Endothelial cell of umbilical vein (primary cell): ENCODE data around the gene PCNT. TPM values are rescaled to one million over a fixed set of nuclear protein-coding genes. Genes with fewer than 3 reads are reported as not detected.

Experiments
- BruUV-seq: library from RNA; stranded (reverse); fragments of 400-500 nt; replicated peaks from 2 replicates; lab custom pipeline; 2021; lab: Mats Ljungman, UMichigan
- CTCF ChIA-PET: fragments of 300-600, 350-600 bp; sonication (Branson Sonifier 250); formaldehyde crosslinking; loops from one replicate; lab custom pipeline; 2021; ENCODE audit warnings: antibody characterized with exemption, inconsistent platforms; lab: Charles Lee
- POLR2A ChIA-PET: fragments of 300-600, 350-600 bp; sonication (Branson Sonifier 250); formaldehyde crosslinking; loops from one replicate; lab custom pipeline; 2021; ENCODE audit warnings: antibody characterized with exemption, inconsistent platforms; lab: Charles Lee
- DNase-seq: peaks from one replicate; pipeline ENCODE4 v3.0.0-alpha.2; 2011; ENCODE audit warnings: low read depth, low spot score
- FAIRE-seq: peaks from 2 replicates; lab custom pipeline; 2011; peaks lifted over from hg19 to GRCh38; lab: Jason Lieb, UNC
- H2AFZ ChIP-seq: 2 replicates; pipeline ENCODE4 v1.6.0; 2012; ENCODE audit warnings: low read depth, low read length, control low read depth, inconsistent platforms
- H3K27ac ChIP-seq: 2 replicates; pipeline ENCODE4 v1.5.1; 2011; ENCODE audit warnings: low read depth, mild to moderate bottlenecking, control low read depth, low read length, moderate library complexity; ENCODE audit not compliant: insufficient read depth
- H3K27me3 ChIP-seq, 2 experiments: 2 replicates each; pipeline versions ENCODE4 v1.6.0 to v1.6.1; 2011; ENCODE audit warnings: low read length in 2 of 2, mixed read lengths in 1 of 2; ENCODE audit not compliant: control insufficient read depth in 2 of 2, insufficient read depth in 2 of 2
- H3K36me3 ChIP-seq, 2 experiments: 2 replicates in 1 of 2; 3 replicates in 1 of 2; pipeline ENCODE4 v1.5.1; 2011; ENCODE audit warnings: low read length in 2 of 2, mild to moderate bottlenecking in 1 of 2, moderate library complexity in 1 of 2; ENCODE audit not compliant: control insufficient read depth in 2 of 2, insufficient read depth in 2 of 2; ENCODE audit errors: extremely low read depth in 1 of 2
- H3K4me1 ChIP-seq: 3 replicates; pipeline ENCODE4 v1.5.1; 2011; ENCODE audit warnings: mild to moderate bottlenecking, low read length; ENCODE audit not compliant: control insufficient read depth, insufficient read depth; ENCODE audit errors: extremely low read depth
- H3K4me2 ChIP-seq: 2 replicates; pipeline ENCODE4 v1.6.1; 2011; ENCODE audit warnings: low read length, control low read depth, mixed read lengths; ENCODE audit not compliant: insufficient read depth
- H3K4me3 ChIP-seq, 3 experiments: fragments of 200-600 bp in 1 of 3; sonication (generic), shearing (Covaris generic) in 1 of 3; replicated peaks in 1 of 3; 2 replicates each; pipeline ENCODE4 v1.5.1; 2011 to 2016; ENCODE audit warnings: control low read depth in 3 of 3, low read length in 3 of 3, mild to moderate bottlenecking in 2 of 3, inconsistent platforms in 1 of 3, low read depth in 1 of 3, moderate library complexity in 1 of 3; ENCODE audit not compliant: insufficient read depth in 1 of 3
- H3K79me2 ChIP-seq: 2 replicates; pipeline ENCODE4 v1.6.0; 2012; ENCODE audit warnings: low read length, inconsistent platforms; ENCODE audit not compliant: control insufficient read depth, insufficient read depth
- H3K9ac ChIP-seq: replicated peaks from 2 replicates; pipeline ENCODE3; 2011; ENCODE audit warnings: low read length, control low read depth; ENCODE audit not compliant: insufficient read depth; ENCODE audit errors: extremely low read depth
- H3K9me1 ChIP-seq: replicated peaks from 3 replicates; pipeline ENCODE4 v1.6.0; 2011; ENCODE audit warnings: mild to moderate bottlenecking, low read length; ENCODE audit not compliant: control insufficient read depth, insufficient read depth; ENCODE audit errors: extremely low read depth
- H3K9me3 ChIP-seq: replicated peaks from 2 replicates; pipeline ENCODE4 v1.5.1; 2012; ENCODE audit warnings: low read length, inconsistent platforms; ENCODE audit not compliant: control insufficient read depth, insufficient read depth
- H4K20me1 ChIP-seq: replicated peaks from 2 replicates; pipeline ENCODE3; 2011; ENCODE audit warnings: mild to moderate bottlenecking, low read length; ENCODE audit not compliant: control insufficient read depth, insufficient read depth; ENCODE audit errors: extremely low read depth
- CTCF ChIP-seq, 2 donors: IDR thresholded peaks; 1 replicate in 1 of 2; 2 replicates in 1 of 2; pipeline ENCODE4 v1.5.1; 2011; ENCODE audit warnings: low read length in 2 of 2, mild to moderate bottlenecking in 2 of 2, moderate library complexity in 2 of 2, control low read depth in 1 of 2, inconsistent platforms in 1 of 2, low read depth in 1 of 2; ENCODE audit not compliant: insufficient read depth in 1 of 2; ENCODE audit errors: extremely low read depth in 1 of 2
- EZH2 ChIP-seq: IDR thresholded peaks from 2 replicates; pipeline ENCODE4 v1.6.1; 2012; ENCODE audit warnings: borderline replicate concordance, low read depth, mild to moderate bottlenecking, moderate library complexity, low read length, inconsistent platforms; ENCODE audit not compliant: severe bottlenecking
- FOS ChIP-seq: IDR thresholded peaks from 2 replicates; pipeline ENCODE4 v1.6.1; 2011; ENCODE audit warnings: mild to moderate bottlenecking, low read length, moderate library complexity, borderline replicate concordance; ENCODE audit not compliant: insufficient read depth
- GATA2 ChIP-seq: IDR thresholded peaks from 2 replicates; pipeline ENCODE4 v1.7.0; 2011; ENCODE audit warnings: low read depth, mild to moderate bottlenecking, moderate library complexity, mixed read lengths, low read length; ENCODE audit not compliant: insufficient read length, insufficient read depth
- JUN ChIP-seq: IDR thresholded peaks from 2 replicates; pipeline ENCODE4 v1.6.1; 2011; ENCODE audit warnings: borderline replicate concordance, low read depth; ENCODE audit not compliant: insufficient read length, insufficient read depth
- MAX ChIP-seq: IDR thresholded peaks from 2 replicates; pipeline ENCODE4 v1.6.1; 2011; ENCODE audit not compliant: insufficient read depth, insufficient read length
- MYC ChIP-seq: IDR thresholded peaks from one replicate; pipeline ENCODE4 v1.6.1; 2011; ENCODE audit warnings: mild to moderate bottlenecking, low read depth, low read length
- POLR2A ChIP-seq: IDR thresholded peaks from 2 replicates; pipeline ENCODE4 v1.6.1; 2012; ENCODE audit warnings: low read depth, mild to moderate bottlenecking, control low read depth, low read length
- POLR2AphosphoS5 ChIP-seq: IDR thresholded peaks from 2 replicates; pipeline ENCODE4 v1.6.1; 2012; ENCODE audit warnings: low read depth, mild to moderate bottlenecking, control low read depth, low read length, moderate library complexity; ENCODE audit not compliant: insufficient read depth
- dilution Hi-C: fragments of 300-500 bp; cut with MboI; formaldehyde crosslinking; loops from one replicate; pipeline ENCODE4 v1.15.0; 2019; ENCODE audit warnings: low sequenced_read_pairs; ENCODE audit not compliant: extremely low pct_ligation_motif_present
- intact Hi-C: fragments of 100-400 bp; cut with micrococcal nuclease; formaldehyde crosslinking; loops from one replicate; pipeline ENCODE4 v1.10.0; 2022
- polyA plus RNA-seq, 4 experiments: library from polyadenylated mRNA; depleted of rRNA in 3 of 4; stranded (reverse) in 3 of 4; unstranded in 1 of 4; fragments of >200 nt; gene quantifications; 2 replicates each; pipeline versions ENCODE4 v1.2.1 to v1.2.3, GENCODE V29; 2011 to 2012; ENCODE audit warnings: missing spikeins in 1 of 4
- total RNA-seq: library from RNA; stranded (reverse); gene quantifications from 2 replicates; pipeline ENCODE4 v1.2.3, GENCODE V29; 2021

Gene PCNT
- total and polyA plus RNA-seq, 2 donors (not counting 3 experiments of a cell fraction or from before 2014, with no cell fraction given), result 9.6 to 49.5 TPM

- no peaks in the 10 kb centered on the region for H3K9me3 ChIP-seq
- peak; percentile 98 for DNase-seq
- TSS peak; percentile 57 for BruUV-seq
- H3K9ac ChIP-seq, result peak within 1 kb of the TSS; percentile 79
- no peaks in the 10 kb centered on the region for H3K9me1 ChIP-seq
- peaks cover 35% of the 10 kb centered on the region for H3K4me1 ChIP-seq
- dilution Hi-C loops, result no loop called here
- peak within 1 kb of the TSS; percentile 58 to 85 (median 74) for H3K4me3 ChIP-seq
- TF ChIP-seq CTCF (IDR thresholded peaks at IDR 0.05; ENCODE audit: extremely low read depth in 1 of 2, insufficient read depth in 1 of 2, low read depth in 1 of 2, low read length in 2 of 2) (no peak), POLR2A (peak; percentile 82), POLR2AphosphoS5 (peak; percentile 68), MAX (no peak), GATA2 (no peak), MYC (no peak), EZH2 (no peak), JUN (no peak), FOS (no peak)
- H3K27ac ChIP-seq, result peak within 1 kb of the TSS; percentile 45
- peak; percentile 81 for FAIRE-seq
- H2AFZ ChIP-seq, result peak within 1 kb of the TSS; percentile 87
- no peaks in the 10 kb centered on the region for H3K36me3 ChIP-seq
- no peaks in the 10 kb centered on the region for H3K27me3 ChIP-seq
- POLR2A ChIA-PET, result interaction anchor here (1.2 kb wide), 1 partner anchor 177 kb away, joined by 3 read pairs; no protein-coding TSS in a partner anchor
- H3K4me2 ChIP-seq, result peak within 1 kb of the TSS; percentile 93
- intact Hi-C loops, result loop anchor here (5.0 kb wide), 1 partner anchor 59 kb away; no protein-coding TSS in a partner anchor
- CTCF ChIA-PET, result interaction anchor here (1.1 to 3.2 kb wide), 2 partner anchors 11 to 181 kb away, joined by 3 to 10 read pairs; no protein-coding TSS in a partner anchor
- H3K79me2 ChIP-seq, result peaks cover 49% of the 10 kb centered on the region
- H4K20me1 ChIP-seq, result no peaks in the 10 kb centered on the region
Observed at GRCh38 chr21:46458315-46459023, 134.5 kb downstream of the PCNT start, which contains the start of gene DIP2A. Gene DIP2A (plus strand): TSS chr21:46458891. CDS start chr21:46459132, 241 bp downstream.
